HuH-7 (cell line): ENCODE measurements around the gene CLRN3.

Experiments used
- DNase-seq: peaks from one replicate; pipeline ENCODE4 v3.0.0; 2011; ENCODE audit warnings: low spot score

CLRN3 gene

GRCh38 chr10:127848226-127848625, 44.5 kb downstream of the CLRN3 start:
- DNase-seq, result no peak

- no peak for DNase-seq
Measured at GRCh38 chr10:127845756-127846155, 47.0 kb downstream of the CLRN3 start.

DNA sequence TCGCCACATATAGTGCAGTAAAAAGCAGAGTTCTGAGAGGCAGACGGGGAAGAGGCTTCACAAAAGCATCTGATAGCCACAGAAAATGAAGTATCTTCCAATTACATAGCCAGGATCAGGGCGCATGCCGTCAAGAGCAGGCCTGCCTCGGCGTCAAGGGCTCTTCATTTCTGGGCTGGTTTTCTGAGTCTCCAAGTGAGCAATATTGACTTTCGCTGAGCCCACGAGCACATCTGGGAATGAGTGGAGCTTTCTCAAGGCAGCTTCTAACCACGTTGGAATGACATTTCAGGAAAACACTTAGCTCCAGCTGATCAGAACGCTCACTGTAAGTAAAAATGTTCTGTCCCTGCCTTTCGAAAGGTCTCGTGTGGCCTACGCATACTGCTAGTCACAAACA, 51.9 kb downstream of the CLRN3 start:
- DNase-seq, result no peak

DNA sequence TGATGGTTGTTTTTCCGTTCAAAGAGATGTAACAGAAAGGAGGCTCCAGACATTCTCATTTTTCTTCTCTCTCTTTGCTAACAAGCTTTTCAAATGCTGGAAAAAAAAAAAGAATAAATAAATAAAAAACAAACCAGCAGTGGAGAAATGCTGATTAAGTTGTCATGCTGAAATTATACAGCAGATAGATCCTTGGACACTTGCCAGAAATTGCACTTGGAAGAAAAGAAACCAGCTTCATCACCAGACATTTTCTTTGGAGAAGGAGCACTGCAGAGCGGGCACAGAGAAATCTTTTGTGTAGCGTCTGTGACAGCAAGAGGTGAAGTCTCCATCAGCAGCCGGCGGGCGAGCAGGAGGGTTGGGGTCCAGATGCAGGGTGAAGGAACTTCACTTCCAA, 55.8 kb downstream of the CLRN3 start:
- DNase-seq, result no peak

DNA sequence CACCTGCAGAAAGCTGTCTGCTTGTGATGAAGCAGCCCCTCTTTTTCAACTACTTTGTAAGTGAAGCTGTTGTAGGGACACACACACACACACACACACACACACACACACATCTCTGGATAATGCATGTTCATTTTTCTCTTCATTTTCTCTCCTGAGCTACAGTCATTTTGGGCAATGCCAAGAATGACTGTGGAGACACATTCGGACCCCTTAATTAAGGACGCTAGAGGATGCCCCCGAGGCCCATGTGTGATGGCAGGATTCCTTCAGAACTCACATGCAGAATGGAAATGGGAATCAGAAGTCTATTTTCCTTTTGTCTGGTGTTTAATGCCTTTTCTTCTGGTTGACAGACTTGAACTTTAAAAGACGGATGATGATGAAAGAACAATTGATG, 56.6 kb downstream of the CLRN3 start:
- DNase-seq, result no peak

- no peak for DNase-seq
Measured at GRCh38 chr10:127834791-127835190, 58.0 kb downstream of the CLRN3 start.

GRCh38 chr10:127834221-127834620, 58.5 kb downstream of the CLRN3 start:
- no peak for DNase-seq

GRCh38 chr10:127833804-127834203, 58.9 kb downstream of the CLRN3 start:
- no peak for DNase-seq

GRCh38 chr10:127832501-127832900, 60.2 kb downstream of the CLRN3 start:
- DNase-seq, result no peak

GRCh38 chr10:127830414-127830813, 62.3 kb downstream of the CLRN3 start:
- no peak for DNase-seq
